SU-DHL-6 (cell line): Measurements from ENCODE around the gene CTNNA2.

Experiments
- H2AFZ ChIP-seq: fragments of 200-600 bp; sonication (generic); 2 replicates; pipeline ENCODE4 v1.6.1; 2014; ENCODE audit warnings: low read depth, mild to moderate bottlenecking, moderate library complexity, mixed read lengths, antibody characterized with exemption, low read length; ENCODE audit not compliant: severe bottlenecking
- H3F3A ChIP-seq: fragments of 200-600 bp; shearing (Covaris generic); 2 replicates; pipeline ENCODE4 v1.6.0; 2016; ENCODE audit warnings: antibody characterized with exemption, mild to moderate bottlenecking; ENCODE audit not compliant: insufficient read depth
- H3K27ac ChIP-seq: fragments of 200-600 bp; sonication (generic); 2 replicates; pipeline ENCODE4 v1.5.1; 2016; ENCODE audit warnings: low read depth, mild to moderate bottlenecking, low read length, moderate library complexity, mixed read lengths
- H3K27me3 ChIP-seq: fragments of 200-600 bp; sonication (generic), shearing (Covaris generic); 2 replicates; pipeline ENCODE4 v1.6.0; 2014; ENCODE audit warnings: mild to moderate bottlenecking, low read length
- H3K36me3 ChIP-seq: fragments of 200-600 bp; sonication (generic); 2 replicates; pipeline ENCODE4 v1.6.1; 2014; ENCODE audit warnings: mild to moderate bottlenecking, low read length, mixed read lengths
- H3K4me2 ChIP-seq: fragments of 300-600, 200-600 bp; shearing (Covaris generic), sonication (generic); 2 replicates; pipeline ENCODE4 v1.6.0; 2014; ENCODE audit warnings: low read length, low read depth, mild to moderate bottlenecking; ENCODE audit not compliant: poor library complexity, severe bottlenecking
- H3K4me3 ChIP-seq: fragments of 200-600 bp; sonication (generic); 2 replicates; pipeline ENCODE4 v1.5.1; 2014; ENCODE audit warnings: antibody characterized with exemption, low read length, mild to moderate bottlenecking, mixed read lengths; ENCODE audit not compliant: insufficient read depth, poor library complexity, severe bottlenecking
- H3K79me2 ChIP-seq: fragments of 200-600 bp; sonication (generic); 2 replicates; pipeline ENCODE4 v1.6.1; 2014; ENCODE audit warnings: mild to moderate bottlenecking, low read length, moderate library complexity; ENCODE audit not compliant: insufficient read depth
- H3K9ac ChIP-seq: fragments of 200-600 bp; sonication (generic); 2 replicates; pipeline ENCODE4 v1.7.0; 2014; ENCODE audit warnings: mild to moderate bottlenecking, low read length
- H3K9me2 ChIP-seq: fragments of 200-600 bp; sonication (generic); replicated peaks from 2 replicates; pipeline ENCODE4 v1.6.1; 2014; ENCODE audit warnings: low read length; ENCODE audit not compliant: insufficient read depth
- H3K9me3 ChIP-seq: fragments of 200-600 bp; sonication (generic); 2 replicates; pipeline ENCODE4 v1.6.1; 2014; ENCODE audit warnings: low read length, mixed read lengths; ENCODE audit not compliant: insufficient read depth
- H4K20me1 ChIP-seq: fragments of 200-600 bp; sonication (generic); 2 replicates; pipeline ENCODE4 v1.6.1; 2014; ENCODE audit warnings: low read depth, mild to moderate bottlenecking, antibody characterized with exemption, low read length, moderate library complexity, mixed read lengths
- CTCF ChIP-seq: fragments of 200-600 bp; sonication (generic); IDR thresholded peaks from one replicate; pipeline ENCODE4 v1.5.1; 2017; ENCODE audit warnings: antibody characterized with exemption, mild to moderate bottlenecking, low read length, moderate library complexity; ENCODE audit not compliant: insufficient read depth, poor library complexity, severe bottlenecking
- EZH2phosphoT487 ChIP-seq: fragments of 200-600 bp; sonication (generic), shearing (Covaris generic); conservative IDR thresholded peaks from 2 replicates; pipeline ENCODE4 v1.6.1; 2018; ENCODE audit warnings: mild to moderate bottlenecking, antibody characterized with exemption, low read length, moderate library complexity, mixed read lengths

Gene CTNNA2

DNA sequence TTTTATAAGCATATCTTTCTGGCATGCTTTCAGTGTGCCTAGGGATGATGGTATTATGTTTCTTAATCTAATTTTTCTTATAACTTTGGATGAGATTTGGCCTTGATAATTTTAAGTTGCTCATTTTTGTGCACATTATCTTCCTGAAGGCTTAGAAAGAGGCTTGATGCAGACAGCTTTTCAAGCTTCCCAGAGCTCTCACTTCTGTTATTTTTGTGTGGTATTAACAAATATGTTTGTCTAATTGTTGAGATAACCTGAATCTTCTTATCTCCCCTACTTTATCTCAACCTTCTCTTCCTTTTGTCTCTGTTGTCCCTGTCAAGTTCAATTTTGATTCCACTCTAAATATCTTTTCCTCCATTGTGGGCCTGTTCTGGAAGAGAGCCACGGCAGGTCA is 904.9 kb downstream of the CTNNA2 start:
- Histone ChIP-seq H3K36me3 (no peaks in the 10 kb centered on the region), H3K4me2 (no peak overlapping the region), H3K27ac (no peak overlapping the region), H3K9me3 (peaks cover 4% of the 10 kb centered on the region; the same call in 1 of the 2 replicates), H2AFZ (no peak overlapping the region), H4K20me1 (no peaks in the 10 kb centered on the region), H3K79me2 (no peaks in the 10 kb centered on the region), H3K4me3 (no peak overlapping the region), H3K9ac (no peak overlapping the region), H3K9me2 (no peaks in the 10 kb centered on the region), H3K27me3 (no peaks in the 10 kb centered on the region), H3F3A (no peaks in the 10 kb centered on the region)
- TF ChIP-seq EZH2phosphoT487, result no peak
- TF ChIP-seq CTCF, result no peak

DNA sequence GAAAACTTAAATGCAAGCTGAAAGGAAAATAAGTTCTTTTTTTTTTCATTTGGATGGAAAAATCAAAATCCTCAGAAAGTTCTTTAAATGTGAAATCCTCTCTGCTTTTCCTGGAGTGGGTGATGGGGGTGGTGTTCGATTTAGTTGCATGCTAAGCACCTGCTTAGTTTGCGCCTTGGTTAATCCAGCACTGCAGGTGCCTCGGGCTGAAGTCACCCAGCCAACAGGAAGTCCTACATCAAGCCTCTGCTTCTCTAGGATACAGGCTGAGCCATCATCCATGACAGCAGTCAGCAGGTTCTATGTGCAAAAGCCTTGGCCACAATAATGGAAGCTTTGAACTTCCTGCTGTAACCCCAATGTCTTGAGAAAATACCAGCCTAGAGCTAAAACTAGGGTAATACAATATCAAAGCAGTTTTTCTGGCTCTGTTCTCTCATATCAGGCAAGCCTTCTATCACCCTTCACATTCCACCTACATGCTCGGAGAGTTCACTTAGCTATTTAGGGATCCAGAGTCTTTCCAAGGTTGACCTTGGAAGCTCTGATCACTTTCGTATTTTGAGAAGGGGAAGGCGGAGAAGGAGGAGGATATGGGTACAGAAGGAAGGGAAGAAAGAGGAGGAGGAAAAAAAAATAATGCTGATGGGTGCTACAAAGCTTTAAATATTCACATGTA is 907.8 kb downstream of the CTNNA2 start:
- Histone ChIP-seq H3K27ac (no peak overlapping the region), H3K4me2 (no peak overlapping the region), H3K36me3 (no peaks in the 10 kb centered on the region), H3K9me2 (no peaks in the 10 kb centered on the region; the same call in 1 of the 2 replicates), H2AFZ (no peak overlapping the region), H3K4me3 (no peak overlapping the region), H3K9ac (no peak overlapping the region), H3F3A (no peaks in the 10 kb centered on the region), H4K20me1 (no peaks in the 10 kb centered on the region), H3K27me3 (no peaks in the 10 kb centered on the region), H3K9me3 (peaks cover 4% of the 10 kb centered on the region; the same call in 1 of the 2 replicates), H3K79me2 (no peaks in the 10 kb centered on the region)
- TF ChIP-seq CTCF, result no peak
- no peak for TF ChIP-seq EZH2phosphoT487

- Histone ChIP-seq H3K9me3 (no peaks in the 10 kb centered on the region), H2AFZ (no peak overlapping the region), H3K79me2 (no peaks in the 10 kb centered on the region), H4K20me1 (no peaks in the 10 kb centered on the region), H3K4me2 (no peak overlapping the region), H3K27me3 (no peaks in the 10 kb centered on the region), H3K9me2 (no peaks in the 10 kb centered on the region; the same call in 1 of the 2 replicates), H3F3A (no peaks in the 10 kb centered on the region), H3K9ac (no peak overlapping the region), H3K27ac (no peak overlapping the region), H3K36me3 (no peaks in the 10 kb centered on the region), H3K4me3 (no peak overlapping the region)
- TF ChIP-seq CTCF, result no peak
Measured at GRCh38 chr2:80429251-80429650, 916.4 kb downstream of the CTNNA2 start.
